Jurkat, Clone E6-1 (cell line): ENCODE measurements around the gene POM121.
"Not testable (repeated sequence)": the region's sequence is repeated elsewhere in the genome, so short reads cannot be mapped to it uniquely, and the experiment has no call there.

Experiments used
- DNase-seq: peaks from one replicate; pipeline ENCODE4 v3.0.0-alpha.2; 2011; ENCODE audit warnings: low read depth, low spot score
- H3K4me3 ChIP-seq: 2 replicates; pipeline ENCODE4 v1.5.1; 2011; ENCODE audit warnings: mild to moderate bottlenecking, low read length, control low read depth, moderate library complexity

Gene POM121

DNA sequence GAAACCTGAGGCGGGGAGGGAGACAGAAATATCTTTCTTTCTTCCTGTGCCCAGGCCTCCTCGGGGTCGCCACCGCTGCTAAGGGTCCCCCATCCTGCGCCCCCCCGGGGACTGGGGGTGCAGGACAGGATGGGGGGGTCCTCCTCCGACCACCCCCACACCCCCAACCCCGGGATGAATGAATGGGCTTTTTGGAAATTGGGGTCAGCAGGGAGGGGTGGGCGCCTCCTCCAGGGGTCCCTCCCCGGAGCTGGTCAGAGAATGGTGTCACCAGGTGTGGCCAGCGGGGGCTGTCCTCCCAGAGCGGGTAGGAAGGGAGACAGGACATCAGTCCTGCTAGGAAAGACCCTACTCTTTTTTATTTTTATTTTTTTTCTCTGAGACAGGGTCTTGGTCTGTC, 51.5 kb downstream of the POM121 start:
- H3K4me3 ChIP-seq, DNase-seq: not testable (repeated sequence)

DNA sequence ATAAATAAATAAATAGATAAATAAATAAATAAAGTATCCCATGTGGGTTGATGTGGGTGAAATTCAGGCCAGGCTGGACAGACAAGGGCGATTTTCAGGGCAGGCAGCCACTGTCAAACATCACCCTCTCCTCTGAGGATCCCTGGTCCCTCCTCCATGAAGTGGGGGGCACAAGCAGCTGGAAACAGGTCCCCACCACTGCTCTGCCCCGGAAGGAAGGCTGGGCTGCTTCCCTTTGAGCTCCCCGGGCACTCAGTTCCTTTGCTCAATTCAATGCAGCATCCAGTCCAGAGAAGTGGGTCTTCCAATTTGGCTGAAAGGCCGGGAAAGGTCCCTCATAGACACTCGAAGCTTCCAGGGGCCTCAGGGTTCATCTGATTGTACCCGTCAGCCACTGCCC, 55.5 kb downstream of the POM121 start:
- not testable (repeated sequence) for H3K4me3 ChIP-seq, DNase-seq

DNA sequence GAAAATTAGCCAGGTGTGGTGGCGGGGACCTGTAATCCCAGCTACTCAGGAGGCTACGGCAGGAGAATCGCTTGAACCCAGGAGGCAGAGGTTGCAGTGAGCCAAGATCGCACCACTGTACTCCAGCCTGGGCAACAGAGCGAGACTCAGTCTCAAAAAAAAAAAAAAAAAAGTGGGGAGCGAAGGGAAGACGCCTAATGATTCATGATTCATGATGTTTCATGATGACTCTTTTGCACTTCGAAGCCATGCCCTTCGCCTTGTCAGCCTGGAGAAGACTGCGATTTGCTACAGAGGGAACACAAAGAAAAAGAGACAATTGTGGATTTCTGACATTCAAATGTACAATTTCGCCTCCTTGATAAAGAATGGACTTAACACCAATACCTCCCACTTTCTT, 57.2 kb downstream of the POM121 start:
- H3K4me3 ChIP-seq = not testable (repeated sequence)

DNA sequence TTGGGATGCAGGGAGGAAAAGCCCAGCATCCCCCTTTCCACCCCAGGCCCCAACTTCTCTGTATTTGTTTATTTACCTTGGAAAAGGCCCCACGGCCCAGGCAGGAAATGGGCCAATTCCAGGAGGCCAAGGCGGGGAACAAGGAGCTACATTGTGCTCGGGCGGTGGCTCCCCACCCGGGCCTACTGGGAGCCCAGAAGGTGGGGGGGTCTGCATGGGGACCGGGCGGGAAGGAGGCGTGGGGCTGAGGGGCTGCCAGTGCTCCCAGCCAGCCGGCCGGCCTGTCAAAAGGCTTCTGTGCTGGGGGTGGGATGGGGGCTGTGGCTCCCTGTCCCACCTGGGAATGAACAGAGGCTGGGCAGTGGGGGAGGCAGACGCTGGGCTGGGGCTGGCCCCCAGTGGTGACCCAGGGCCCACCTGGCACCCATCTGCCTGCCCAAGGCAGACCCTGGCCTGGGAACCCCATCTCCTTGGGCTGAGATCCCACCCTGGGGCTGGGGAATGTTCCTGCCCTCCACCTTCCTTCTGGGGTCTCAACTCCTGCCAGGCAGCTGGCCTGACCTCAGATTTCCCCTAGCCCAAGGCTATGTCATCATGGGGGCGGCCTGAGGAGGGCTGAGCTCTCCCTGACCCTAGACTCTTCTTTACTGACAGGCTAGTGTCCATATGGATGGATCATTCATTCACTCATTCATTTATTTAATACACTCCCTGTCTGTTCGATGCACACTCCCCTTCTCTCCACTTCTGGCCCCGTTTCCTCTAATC, 65.4 kb downstream of the POM121 start:
- DNase-seq, H3K4me3 ChIP-seq: not testable (repeated sequence)

More for the DNA sequence above, 57.2 kb downstream of the POM121 start:
- not testable (repeated sequence) for DNase-seq

DNA sequence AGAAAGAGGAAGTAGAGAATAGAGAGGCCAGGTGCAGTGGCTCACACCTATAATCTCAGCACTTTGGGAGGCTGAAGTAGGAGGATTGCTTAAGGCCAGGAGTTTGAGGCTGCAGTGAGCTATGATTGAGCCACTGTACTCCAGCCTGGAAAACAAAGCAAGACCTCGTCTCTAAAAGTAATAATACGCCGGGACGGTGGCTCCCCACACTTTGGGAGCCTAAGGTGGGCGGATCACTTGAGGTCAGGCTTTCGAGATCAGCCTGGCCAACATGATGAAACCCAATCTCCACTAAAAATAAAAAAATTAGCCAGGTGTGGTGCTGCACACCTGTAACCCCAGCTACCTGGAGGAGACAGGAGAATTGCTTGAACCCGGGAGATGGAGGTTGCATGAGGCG, 70.6 kb downstream of the POM121 start:
- not testable (repeated sequence) for DNase-seq, H3K4me3 ChIP-seq

DNA sequence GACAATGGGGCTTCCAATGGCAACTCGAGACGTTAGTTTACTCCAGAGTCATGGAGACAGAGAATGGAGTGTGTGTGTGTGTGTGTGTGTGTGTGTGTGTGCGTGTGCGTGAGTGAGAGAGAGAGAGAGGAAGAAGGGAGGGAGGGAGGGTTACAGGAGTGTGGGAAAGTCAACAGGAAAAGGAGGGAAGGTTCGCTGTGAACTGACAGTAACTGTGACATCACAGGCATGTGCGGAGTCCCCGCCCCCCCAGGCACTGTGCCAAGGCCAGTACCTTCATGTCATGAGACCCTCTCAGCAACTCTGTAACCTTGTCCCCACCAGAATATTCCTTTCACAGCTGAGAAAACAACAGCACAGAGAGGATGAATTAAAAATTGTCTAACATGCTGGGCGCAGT, 72.6 kb downstream of the POM121 start:
- not testable (repeated sequence) for H3K4me3 ChIP-seq, DNase-seq

DNA sequence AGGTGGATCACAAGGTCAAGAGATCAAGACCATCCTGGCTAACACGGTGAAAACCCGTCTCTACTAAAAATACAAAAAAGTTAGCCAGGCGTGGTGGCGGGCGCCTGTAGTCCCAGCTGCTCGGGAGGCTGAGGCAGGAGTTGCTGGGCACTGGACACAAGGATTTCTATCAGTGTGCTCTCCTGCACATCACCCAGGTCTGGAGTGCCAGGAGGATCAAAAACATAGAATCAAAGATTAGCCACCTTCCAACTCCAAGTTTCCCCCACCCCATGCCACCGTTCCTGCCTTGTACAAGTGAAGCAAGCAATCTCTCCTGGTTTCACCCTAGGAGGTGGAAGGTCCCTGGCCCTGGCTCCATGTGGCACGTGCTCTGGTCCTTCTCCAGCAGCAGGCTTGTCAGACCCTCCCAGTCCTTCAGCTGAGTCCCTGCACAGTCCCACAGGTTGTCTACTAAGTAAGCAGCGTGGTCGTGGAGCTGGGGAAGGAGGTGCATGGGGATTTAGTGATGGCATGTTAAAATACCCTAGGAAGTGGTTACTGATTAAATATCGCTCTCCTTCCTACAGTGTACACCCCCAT, 73.1 kb downstream of the POM121 start:
- DNase-seq, H3K4me3 ChIP-seq: not testable (repeated sequence)
